Esophagus muscularis mucosa (tissue), 4 donors: ENCODE results near the gene GNG10. TPM values are rescaled to one million over a fixed set of nuclear protein-coding genes. Genes with fewer than 3 reads are reported as not detected.

ENCODE experiments used
- DNase-seq: peaks from one replicate; pipeline ENCODE4 v3.0.0-alpha.2; 2017; ENCODE audit errors: extremely low spot score
- H3K27ac ChIP-seq, 4 donors: fragments of 200-600 bp; sonication (generic); replicated peaks in 1 of 4; 1 replicate in 3 of 4; 2 replicates in 1 of 4; pipeline ENCODE4 v1.5.1; 2016 to 2019; ENCODE audit warnings: mild to moderate bottlenecking in 1 of 4
- H3K27me3 ChIP-seq, 4 donors: fragments of 200-600 bp; sonication (generic); one replicate each; pipeline versions ENCODE4 v1.5.1 to v1.6.0; 2016 to 2019
- H3K36me3 ChIP-seq, 4 donors: fragments of 200-600 bp; sonication (generic); one replicate each; pipeline ENCODE4 v1.5.1; 2016 to 2019
- H3K4me1 ChIP-seq, 4 donors: fragments of 200-600 bp; sonication (generic); one replicate each; pipeline ENCODE4 v1.5.1; 2016 to 2019
- H3K4me3 ChIP-seq, 4 donors: fragments of 200-600 bp; sonication (generic); 1 replicate in 2 of 4; 2 replicates in 2 of 4; pipeline ENCODE4 v1.5.1; 2016 to 2019; ENCODE audit warnings: mild to moderate bottlenecking in 4 of 4, moderate library complexity in 1 of 4
- H3K9me3 ChIP-seq, 4 donors: fragments of 200-600 bp; sonication (generic); 1 replicate in 3 of 4; 2 replicates in 1 of 4; pipeline ENCODE4 v1.5.1; 2016 to 2019
- EP300 ChIP-seq: sonication (generic); formaldehyde crosslinking; IDR thresholded peaks from one replicate; pipeline ENCODE4 v1.6.1; 2017; ENCODE audit warnings: antibody characterized with exemption
- POLR2A ChIP-seq: fragments of 450-650 bp; IDR thresholded peaks from one replicate; pipeline ENCODE4 v1.6.1; 2017; ENCODE audit warnings: antibody characterized with exemption, moderate library complexity, mild to moderate bottlenecking, low read depth
- POLR2AphosphoS5 ChIP-seq, 2 donors: sonication (generic); formaldehyde crosslinking; IDR thresholded peaks; one replicate each; pipeline ENCODE4 v1.6.1; 2017; ENCODE audit warnings: antibody characterized with exemption in 2 of 2
- WGBS: methylation state at CpG from one replicate; pipeline ENCODE4 v1.1.5; 2018; 5-methylcytosine and 5-hydroxymethylcytosine counted together
- intact Hi-C: fragments of 100-400 bp; cut with DNase I; formaldehyde crosslinking; loops from one replicate; pipeline ENCODE4 v1.15.1; 2023
- total RNA-seq, 4 donors: library from RNA; depleted of rRNA; stranded (reverse); fragments of >200 nt; gene quantifications; one replicate each; pipeline versions ENCODE4 v1.1.0 to v1.2.1, GENCODE V29; 2016
- TF ChIP-seq, protein P1 (sequence below), 3 experiments: fragments of 200-600 bp in 2 of 3; fragments of 450-650 bp in 1 of 3; sonication (generic) in 2 of 3; IDR thresholded peaks; one replicate each; pipeline ENCODE4 v1.5.1; 2017 to 2019; ENCODE audit warnings: antibody characterized with exemption in 3 of 3, mild to moderate bottlenecking in 2 of 3, moderate library complexity in 1 of 3

GNG10 gene
- total RNA-seq, 4 donors from 2014 or later = 28.4 to 94.3 (median 66.1) TPM

DNA sequence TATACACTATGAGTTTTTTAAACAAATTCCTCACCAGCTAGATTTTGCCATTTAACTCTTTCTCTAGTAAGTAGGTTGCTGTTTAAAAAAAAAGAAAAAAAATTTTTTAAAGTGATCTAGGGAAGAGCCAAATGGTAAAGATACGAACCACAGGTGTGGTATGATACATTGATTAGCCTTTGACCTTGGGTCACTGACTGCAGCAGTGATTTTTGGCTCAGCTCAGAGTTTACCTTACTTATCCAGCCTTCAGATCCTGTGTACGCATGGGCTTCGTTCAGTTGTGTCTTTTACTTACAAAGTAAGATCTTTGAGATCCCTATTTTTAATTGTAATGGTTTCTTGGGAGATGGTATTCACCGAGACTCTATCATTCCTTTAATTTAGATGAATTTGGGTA is 12.4 kb upstream of the GNG10 start:
- H3K27ac ChIP-seq = no peak overlapping the region
- no peaks in the 10 kb centered on the region for H3K9me3 ChIP-seq
- no peaks in the 10 kb centered on the region for H3K4me1 ChIP-seq
- H3K36me3 ChIP-seq = peaks cover 8 to 42% (median 32%) of the 10 kb centered on the region in 4 donors
- H3K27me3 ChIP-seq = no peaks in the 10 kb centered on the region
- intact Hi-C loops = no loop called here
- 88% methylated on average over 4 of the region's 4 CpGs for WGBS
- H3K4me3 ChIP-seq = no peak overlapping the region
- no peak for TF ChIP-seq POLR2A
- TF ChIP-seq, protein P1, sequence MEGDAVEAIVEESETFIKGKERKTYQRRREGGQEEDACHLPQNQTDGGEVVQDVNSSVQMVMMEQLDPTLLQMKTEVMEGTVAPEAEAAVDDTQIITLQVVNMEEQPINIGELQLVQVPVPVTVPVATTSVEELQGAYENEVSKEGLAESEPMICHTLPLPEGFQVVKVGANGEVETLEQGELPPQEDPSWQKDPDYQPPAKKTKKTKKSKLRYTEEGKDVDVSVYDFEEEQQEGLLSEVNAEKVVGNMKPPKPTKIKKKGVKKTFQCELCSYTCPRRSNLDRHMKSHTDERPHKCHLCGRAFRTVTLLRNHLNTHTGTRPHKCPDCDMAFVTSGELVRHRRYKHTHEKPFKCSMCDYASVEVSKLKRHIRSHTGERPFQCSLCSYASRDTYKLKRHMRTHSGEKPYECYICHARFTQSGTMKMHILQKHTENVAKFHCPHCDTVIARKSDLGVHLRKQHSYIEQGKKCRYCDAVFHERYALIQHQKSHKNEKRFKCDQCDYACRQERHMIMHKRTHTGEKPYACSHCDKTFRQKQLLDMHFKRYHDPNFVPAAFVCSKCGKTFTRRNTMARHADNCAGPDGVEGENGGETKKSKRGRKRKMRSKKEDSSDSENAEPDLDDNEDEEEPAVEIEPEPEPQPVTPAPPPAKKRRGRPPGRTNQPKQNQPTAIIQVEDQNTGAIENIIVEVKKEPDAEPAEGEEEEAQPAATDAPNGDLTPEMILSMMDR (IDR thresholded peaks at IDR 0.05) = no peak
- no peak for TF ChIP-seq POLR2AphosphoS5 (IDR thresholded peaks at IDR 0.05)
- no peak for TF ChIP-seq EP300
- no peak for DNase-seq

DNA sequence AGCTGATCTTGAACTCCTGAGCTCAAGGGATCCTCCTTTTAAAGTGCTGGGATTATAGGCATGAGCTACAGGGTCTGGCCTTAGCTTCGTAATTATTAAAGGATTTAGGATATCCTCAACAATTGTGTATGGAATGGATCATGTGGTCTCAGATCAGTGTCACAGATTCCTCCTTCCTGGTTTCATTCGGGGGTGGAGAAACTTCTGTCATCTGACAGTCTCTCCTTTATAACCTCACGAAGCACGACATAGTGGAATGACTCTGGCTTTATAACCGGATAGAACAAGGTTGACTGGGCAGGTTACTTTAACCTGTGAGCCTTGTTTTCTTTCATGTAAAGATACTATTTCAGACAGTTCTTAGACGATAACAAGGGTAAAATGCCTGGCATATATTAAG is 4.4 kb upstream of the GNG10 start:
- Histone ChIP-seq H3K4me1 (peaks cover 0 to 6% (median 3%) of the 10 kb centered on the region in 4 donors), H3K4me3 (no peak overlapping the region), H3K27ac (no peak overlapping the region), H3K9me3 (no peaks in the 10 kb centered on the region), H3K27me3 (no peaks in the 10 kb centered on the region), H3K36me3 (peaks cover 0 to 29% (median 19%) of the 10 kb centered on the region in 4 donors)
- 69% methylated on average over 6 of the region's 6 CpGs for WGBS
- DNase-seq = no peak
- TF ChIP-seq, protein P1 (IDR thresholded peaks at IDR 0.05) = no peak
- intact Hi-C loops = no loop called here

DNA sequence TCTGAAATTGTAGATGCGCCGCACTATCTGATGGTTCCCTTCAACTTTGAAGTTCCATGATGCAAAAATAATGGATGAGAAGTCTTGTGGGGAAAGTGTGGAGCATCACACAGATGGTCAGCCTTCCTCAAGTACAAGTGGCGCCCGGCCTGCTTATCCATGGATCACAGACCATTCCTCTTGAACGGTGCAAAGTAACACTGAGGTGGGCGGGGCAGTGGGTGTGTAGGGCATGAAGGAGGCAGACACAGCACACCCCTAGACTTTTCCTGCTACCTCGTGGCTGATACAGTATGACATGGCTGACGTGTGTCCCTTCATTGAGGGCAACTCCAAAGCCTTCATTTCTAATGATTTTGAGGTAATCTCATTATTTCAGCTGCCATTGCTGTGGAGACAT is 2.5 kb upstream of the GNG10 start:
- TF ChIP-seq EP300 (no peak), POLR2AphosphoS5 (IDR thresholded peaks at IDR 0.05) (no peak), POLR2A (no peak)
- TF ChIP-seq, protein P1 (IDR thresholded peaks at IDR 0.05) = no peak
- intact Hi-C loops = no loop called here
- WGBS = 70% methylated on average over 8 of the region's 8 CpGs

DNA sequence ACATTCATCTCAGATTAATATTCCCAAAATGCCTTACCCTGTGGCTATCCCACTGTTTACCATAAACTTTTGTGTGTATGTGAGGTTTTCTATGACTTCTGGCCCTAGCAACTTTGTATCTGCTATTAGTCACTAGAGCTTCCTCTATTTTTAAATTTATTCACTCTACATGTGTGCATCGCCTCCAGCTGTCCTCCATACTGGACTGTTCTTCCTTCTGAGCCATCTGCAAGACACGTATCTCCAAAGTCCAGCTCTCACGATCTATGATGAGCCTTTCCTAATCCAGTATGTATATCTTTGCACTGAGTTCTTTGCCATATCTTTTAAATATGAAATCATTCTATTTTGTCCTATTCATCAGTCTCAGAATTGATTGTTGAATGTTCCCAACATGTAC is 1.7 kb upstream of the GNG10 start:
- Histone ChIP-seq H3K36me3 (peaks cover 0 to 7% (median 5%) of the 10 kb centered on the region in 4 donors), H3K27me3 (no peaks in the 10 kb centered on the region), H3K4me1 (peaks cover 13 to 23% (median 19%) of the 10 kb centered on the region in 4 donors), H3K4me3 (no peak overlapping the region), H3K27ac (no peak overlapping the region), H3K9me3 (no peaks in the 10 kb centered on the region)
- TF ChIP-seq EP300 (no peak), POLR2A (no peak)
- WGBS = 93% methylated on average over 3 of the region's 3 CpGs
- intact Hi-C loops = no loop called here
- no peak for DNase-seq

More for the DNA sequence above, 2.5 kb upstream of the GNG10 start:
- no peak overlapping the region for H3K27ac ChIP-seq
- DNase-seq = no peak
- H3K9me3 ChIP-seq = no peaks in the 10 kb centered on the region
- H3K27me3 ChIP-seq = no peaks in the 10 kb centered on the region
- H3K36me3 ChIP-seq = peaks cover 0 to 14% (median 10%) of the 10 kb centered on the region in 4 donors
- peaks cover 13 to 23% (median 19%) of the 10 kb centered on the region in 4 donors for H3K4me1 ChIP-seq
- H3K4me3 ChIP-seq = no peak overlapping the region

DNA sequence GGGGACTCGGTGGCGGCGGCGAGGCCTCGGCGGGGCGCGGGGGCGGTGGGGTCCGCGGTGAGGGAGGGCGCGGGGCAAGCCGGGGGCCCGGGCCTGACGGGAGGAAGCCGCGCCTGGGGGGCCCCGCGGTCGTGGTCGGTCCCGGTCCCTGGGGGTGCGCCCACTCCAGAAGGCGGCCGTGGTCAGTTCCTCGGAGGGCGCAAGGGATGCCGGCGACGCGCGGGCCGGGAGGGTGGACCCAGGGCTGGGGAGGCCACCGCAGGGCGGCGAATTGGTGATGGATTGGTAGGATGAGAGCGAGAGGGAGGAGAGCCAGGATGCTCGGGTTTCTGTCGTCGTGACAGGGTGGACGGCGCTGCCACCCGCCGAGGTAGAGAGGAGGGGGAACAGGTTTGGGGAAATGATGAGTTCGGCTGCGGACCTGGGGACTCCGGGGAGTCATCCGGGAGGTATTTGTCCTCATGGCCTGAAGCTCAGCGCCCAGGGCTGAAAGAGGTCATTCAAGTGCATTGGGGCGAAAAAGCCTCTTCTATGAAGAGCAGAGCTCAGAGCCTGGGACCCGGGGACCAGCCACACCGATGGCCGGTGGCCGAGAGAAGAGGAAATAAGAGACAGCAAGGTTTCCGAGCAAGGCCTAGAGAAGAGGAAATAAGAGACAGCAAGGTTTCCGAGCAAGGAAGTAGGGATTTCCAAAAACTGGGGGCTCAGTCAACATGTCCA is 557 bp downstream of the GNG10 start:
- DNase-seq = no peak

More for the DNA sequence above, 557 bp downstream of the GNG10 start:
- H3K9me3 ChIP-seq = no peaks in the 10 kb centered on the region
- peak overlapping the region; percentile 65 to 96 (median 83) for H3K4me3 ChIP-seq
- no peak for TF ChIP-seq POLR2AphosphoS5 (IDR thresholded peaks at IDR 0.05)
- TF ChIP-seq POLR2A = no peak
- TF ChIP-seq, protein P1 (IDR thresholded peaks at IDR 0.05) = no peak
- no peak for TF ChIP-seq EP300
- H3K27me3 ChIP-seq = no peaks in the 10 kb centered on the region
- peaks cover 0 to 8% (median 3%) of the 10 kb centered on the region in 4 donors for H3K36me3 ChIP-seq
- peak overlapping the region; percentile 75 to 88 (median 84) for H3K27ac ChIP-seq
- H3K4me1 ChIP-seq = peaks cover 13 to 23% (median 19%) of the 10 kb centered on the region in 4 donors
- intact Hi-C loops = no loop called here
- under 1% methylated on average over 32 of the region's 57 CpGs for WGBS
